C4-2B (cell line): Measurements from ENCODE around the gene RYR3.

Source experiments
- H3K27ac ChIP-seq: fragments of 450-650 bp; 2 replicates; pipeline ENCODE4 v1.5.1; 2017
- ZFX ChIP-seq: fragments of 450-650 bp; IDR thresholded peaks from 2 replicates; pipeline ENCODE4 v1.6.1; 2017
- TF ChIP-seq, protein P1 (sequence below): fragments of 450-650 bp; conservative IDR thresholded peaks from 2 replicates; pipeline ENCODE4 v1.5.1; 2017; ENCODE audit warnings: mild to moderate bottlenecking

Gene RYR3

GRCh38 chr15:33644304-33644703 lies 333.5 kb downstream of the RYR3 start:
- no peak for TF ChIP-seq ZFX
- TF ChIP-seq, protein P1, sequence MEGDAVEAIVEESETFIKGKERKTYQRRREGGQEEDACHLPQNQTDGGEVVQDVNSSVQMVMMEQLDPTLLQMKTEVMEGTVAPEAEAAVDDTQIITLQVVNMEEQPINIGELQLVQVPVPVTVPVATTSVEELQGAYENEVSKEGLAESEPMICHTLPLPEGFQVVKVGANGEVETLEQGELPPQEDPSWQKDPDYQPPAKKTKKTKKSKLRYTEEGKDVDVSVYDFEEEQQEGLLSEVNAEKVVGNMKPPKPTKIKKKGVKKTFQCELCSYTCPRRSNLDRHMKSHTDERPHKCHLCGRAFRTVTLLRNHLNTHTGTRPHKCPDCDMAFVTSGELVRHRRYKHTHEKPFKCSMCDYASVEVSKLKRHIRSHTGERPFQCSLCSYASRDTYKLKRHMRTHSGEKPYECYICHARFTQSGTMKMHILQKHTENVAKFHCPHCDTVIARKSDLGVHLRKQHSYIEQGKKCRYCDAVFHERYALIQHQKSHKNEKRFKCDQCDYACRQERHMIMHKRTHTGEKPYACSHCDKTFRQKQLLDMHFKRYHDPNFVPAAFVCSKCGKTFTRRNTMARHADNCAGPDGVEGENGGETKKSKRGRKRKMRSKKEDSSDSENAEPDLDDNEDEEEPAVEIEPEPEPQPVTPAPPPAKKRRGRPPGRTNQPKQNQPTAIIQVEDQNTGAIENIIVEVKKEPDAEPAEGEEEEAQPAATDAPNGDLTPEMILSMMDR: no peak

GRCh38 chr15:33646744-33647143 lies 336.0 kb downstream of the RYR3 start:
- no peak overlapping the region for H3K27ac ChIP-seq
- TF ChIP-seq, protein P1: no peak
- TF ChIP-seq ZFX: no peak

More at GRCh38 chr15:33644304-33644703, 333.5 kb downstream of the RYR3 start:
- no peak overlapping the region for H3K27ac ChIP-seq

DNA sequence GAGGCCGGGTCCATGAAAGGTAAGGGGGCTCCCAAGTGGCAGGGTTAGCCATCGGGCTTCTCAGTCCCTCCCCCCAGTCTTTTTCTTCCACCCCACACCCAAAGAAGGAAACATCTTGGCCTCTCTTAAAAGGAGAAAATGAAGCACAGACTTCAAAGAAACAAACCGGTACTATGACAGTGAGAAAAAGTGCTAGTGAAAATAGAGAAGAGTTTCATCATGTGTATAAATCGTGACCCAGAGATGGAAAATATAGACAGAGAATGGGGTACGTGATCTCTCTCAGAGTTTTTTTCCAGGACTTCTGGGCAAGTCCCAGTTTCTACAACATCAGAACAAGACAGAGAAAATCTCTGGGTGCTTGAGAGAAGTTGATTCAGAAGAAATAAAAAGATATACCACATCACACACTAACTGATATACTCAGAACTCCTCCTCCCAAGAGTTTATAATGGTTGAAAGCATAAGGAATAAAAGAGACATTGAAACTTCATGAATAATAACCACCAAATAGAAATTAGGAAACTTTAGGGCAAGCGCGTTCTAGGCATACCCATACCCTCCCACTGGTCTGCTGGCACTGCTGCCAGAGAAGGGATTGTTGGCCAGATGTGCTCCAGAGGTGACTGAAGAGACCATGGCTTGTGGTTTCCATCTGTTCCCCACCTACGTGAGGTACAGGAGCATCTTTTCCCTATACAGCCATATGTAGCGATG lies 338.6 kb downstream of the RYR3 start:
- no peak overlapping the region for H3K27ac ChIP-seq
- TF ChIP-seq, protein P1: no peak
- TF ChIP-seq ZFX: no peak

- TF ChIP-seq, protein P1: no peak
- TF ChIP-seq ZFX: no peak
- no peak overlapping the region for H3K27ac ChIP-seq
Observed at GRCh38 chr15:33654860-33655259, 344.1 kb downstream of the RYR3 start.

DNA sequence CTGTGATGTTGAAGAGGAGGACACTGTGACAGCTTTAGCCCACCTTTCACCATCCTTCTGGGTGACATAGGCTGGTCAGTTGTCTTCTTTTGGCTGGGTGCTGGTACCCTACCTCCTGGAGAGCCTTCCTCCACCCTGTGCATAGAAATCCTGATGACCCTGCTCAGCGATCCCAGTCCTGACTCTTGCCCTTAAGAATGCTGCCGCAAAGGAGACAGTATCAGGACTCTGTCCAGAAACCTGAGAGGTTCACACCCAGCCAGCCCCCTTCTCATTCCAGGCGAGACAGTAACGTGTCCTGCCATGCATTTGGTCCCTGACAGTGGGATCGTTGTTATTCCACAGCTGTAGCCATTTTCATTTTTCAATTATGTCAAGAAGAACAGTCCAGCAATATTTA lies 344.7 kb downstream of the RYR3 start:
- H3K27ac ChIP-seq: no peak overlapping the region
- TF ChIP-seq ZFX: no peak
- TF ChIP-seq, protein P1: no peak

- TF ChIP-seq ZFX: no peak
- TF ChIP-seq, protein P1: no peak
Observed at GRCh38 chr15:33656168-33656567, 345.4 kb downstream of the RYR3 start.

DNA sequence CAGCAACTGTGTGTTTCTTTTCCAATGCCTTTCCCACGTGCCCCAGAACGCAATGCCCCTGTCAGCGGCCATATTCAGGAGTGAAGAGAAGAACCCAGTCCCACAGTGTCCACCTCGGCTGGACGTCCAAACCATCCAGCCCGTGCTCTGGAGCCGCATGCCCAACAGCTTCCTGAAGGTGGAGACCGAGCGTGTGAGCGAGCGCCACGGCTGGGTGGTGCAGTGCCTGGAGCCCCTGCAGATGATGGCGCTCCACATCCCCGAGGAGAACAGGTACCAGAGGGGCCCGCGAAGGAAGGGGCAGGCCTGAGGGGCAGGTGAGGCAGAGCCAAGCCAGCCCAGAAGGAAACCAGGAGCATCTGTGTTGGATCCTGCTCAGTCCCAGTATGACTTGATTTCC lies 349.4 kb downstream of the RYR3 start:
- TF ChIP-seq, protein P1: no peak
- TF ChIP-seq ZFX: no peak
- no peak overlapping the region for H3K27ac ChIP-seq

More at GRCh38 chr15:33656168-33656567, 345.4 kb downstream of the RYR3 start:
- no peak overlapping the region for H3K27ac ChIP-seq
